DOHH2 (cell line): Measurements from ENCODE around the gene DPCD.

ENCODE experiments used
- EZH2phosphoT487 ChIP-seq: fragments of 200-600 bp; sonication (generic); IDR thresholded peaks from 2 replicates; pipeline ENCODE4 v1.6.1; 2017; ENCODE audit warnings: borderline replicate concordance, mild to moderate bottlenecking, antibody characterized with exemption, low read length, moderate library complexity, mixed read lengths
- TF ChIP-seq, protein P1 (sequence below): fragments of 200-600 bp; sonication (generic); IDR thresholded peaks from one replicate; pipeline ENCODE4 v1.5.1; 2014; ENCODE audit warnings: antibody characterized with exemption, mild to moderate bottlenecking, low read depth, low read length; ENCODE audit not compliant: poor library complexity, severe bottlenecking

DNA sequence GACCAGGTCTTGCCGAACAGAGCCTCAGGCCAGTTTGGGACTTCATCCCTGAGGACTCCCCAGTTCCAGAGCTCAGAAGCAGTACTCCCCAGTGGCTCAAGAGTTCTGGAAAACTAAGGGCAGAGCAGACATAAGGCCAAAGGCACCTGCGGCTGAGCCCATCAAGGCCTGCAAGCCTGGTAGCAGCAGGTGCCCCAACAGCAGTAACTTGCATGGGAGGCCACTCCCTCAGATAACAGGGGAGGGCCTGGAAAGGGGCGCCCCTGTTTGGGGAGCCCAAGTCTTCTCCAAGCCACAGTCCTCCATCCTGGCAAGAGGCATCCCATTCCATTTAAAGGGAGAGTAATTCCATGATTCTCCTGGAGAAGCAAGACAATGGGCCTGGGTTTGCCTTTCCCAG is 13.0 kb upstream of the DPCD start:
- TF ChIP-seq, protein P1, sequence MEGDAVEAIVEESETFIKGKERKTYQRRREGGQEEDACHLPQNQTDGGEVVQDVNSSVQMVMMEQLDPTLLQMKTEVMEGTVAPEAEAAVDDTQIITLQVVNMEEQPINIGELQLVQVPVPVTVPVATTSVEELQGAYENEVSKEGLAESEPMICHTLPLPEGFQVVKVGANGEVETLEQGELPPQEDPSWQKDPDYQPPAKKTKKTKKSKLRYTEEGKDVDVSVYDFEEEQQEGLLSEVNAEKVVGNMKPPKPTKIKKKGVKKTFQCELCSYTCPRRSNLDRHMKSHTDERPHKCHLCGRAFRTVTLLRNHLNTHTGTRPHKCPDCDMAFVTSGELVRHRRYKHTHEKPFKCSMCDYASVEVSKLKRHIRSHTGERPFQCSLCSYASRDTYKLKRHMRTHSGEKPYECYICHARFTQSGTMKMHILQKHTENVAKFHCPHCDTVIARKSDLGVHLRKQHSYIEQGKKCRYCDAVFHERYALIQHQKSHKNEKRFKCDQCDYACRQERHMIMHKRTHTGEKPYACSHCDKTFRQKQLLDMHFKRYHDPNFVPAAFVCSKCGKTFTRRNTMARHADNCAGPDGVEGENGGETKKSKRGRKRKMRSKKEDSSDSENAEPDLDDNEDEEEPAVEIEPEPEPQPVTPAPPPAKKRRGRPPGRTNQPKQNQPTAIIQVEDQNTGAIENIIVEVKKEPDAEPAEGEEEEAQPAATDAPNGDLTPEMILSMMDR: no peak
- TF ChIP-seq EZH2phosphoT487: no peak
